Endothelial cell of umbilical vein (primary cell): Measurements from ENCODE around the gene PTGFR.

ENCODE experiments used
- POLR2AphosphoS5 ChIP-seq: IDR thresholded peaks from 2 replicates; pipeline ENCODE4 v1.6.1; 2012; ENCODE audit warnings: low read depth, mild to moderate bottlenecking, control low read depth, low read length, moderate library complexity; ENCODE audit not compliant: insufficient read depth
- TF ChIP-seq, protein P1 (sequence below), 2 donors: IDR thresholded peaks; 1 replicate in 1 of 2; 2 replicates in 1 of 2; pipeline ENCODE4 v1.5.1; 2011; ENCODE audit warnings: low read length in 2 of 2, mild to moderate bottlenecking in 2 of 2, moderate library complexity in 2 of 2, control low read depth in 1 of 2, inconsistent platforms in 1 of 2, low read depth in 1 of 2; ENCODE audit not compliant: insufficient read depth in 1 of 2; ENCODE audit errors: extremely low read depth in 1 of 2

DNA sequence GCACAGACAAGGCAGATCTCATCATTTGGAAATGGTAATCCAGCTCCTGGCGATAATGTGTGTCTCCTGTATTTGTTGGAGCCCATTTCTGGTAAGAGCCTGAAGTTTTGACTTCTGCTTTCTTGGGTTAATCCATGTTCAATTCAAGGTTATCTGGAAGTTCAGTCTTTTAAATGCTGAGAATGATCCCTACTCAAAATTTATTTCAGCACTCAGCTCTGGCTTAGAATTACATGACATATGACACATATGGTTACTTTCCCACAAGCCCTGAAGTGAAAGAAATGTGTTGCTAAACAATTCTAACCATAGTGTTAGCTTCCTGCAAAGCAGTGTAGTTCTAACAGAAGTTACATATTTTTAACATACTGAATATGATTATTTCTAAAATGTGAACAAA is 2.7 kb downstream of the PTGFR start:
- TF ChIP-seq, protein P1, sequence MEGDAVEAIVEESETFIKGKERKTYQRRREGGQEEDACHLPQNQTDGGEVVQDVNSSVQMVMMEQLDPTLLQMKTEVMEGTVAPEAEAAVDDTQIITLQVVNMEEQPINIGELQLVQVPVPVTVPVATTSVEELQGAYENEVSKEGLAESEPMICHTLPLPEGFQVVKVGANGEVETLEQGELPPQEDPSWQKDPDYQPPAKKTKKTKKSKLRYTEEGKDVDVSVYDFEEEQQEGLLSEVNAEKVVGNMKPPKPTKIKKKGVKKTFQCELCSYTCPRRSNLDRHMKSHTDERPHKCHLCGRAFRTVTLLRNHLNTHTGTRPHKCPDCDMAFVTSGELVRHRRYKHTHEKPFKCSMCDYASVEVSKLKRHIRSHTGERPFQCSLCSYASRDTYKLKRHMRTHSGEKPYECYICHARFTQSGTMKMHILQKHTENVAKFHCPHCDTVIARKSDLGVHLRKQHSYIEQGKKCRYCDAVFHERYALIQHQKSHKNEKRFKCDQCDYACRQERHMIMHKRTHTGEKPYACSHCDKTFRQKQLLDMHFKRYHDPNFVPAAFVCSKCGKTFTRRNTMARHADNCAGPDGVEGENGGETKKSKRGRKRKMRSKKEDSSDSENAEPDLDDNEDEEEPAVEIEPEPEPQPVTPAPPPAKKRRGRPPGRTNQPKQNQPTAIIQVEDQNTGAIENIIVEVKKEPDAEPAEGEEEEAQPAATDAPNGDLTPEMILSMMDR (IDR thresholded peaks at IDR 0.05; ENCODE audit: extremely low read depth in 1 of 2, insufficient read depth in 1 of 2, low read depth in 1 of 2, low read length in 2 of 2), result no peak
- TF ChIP-seq POLR2AphosphoS5, result no peak
